GM18858 (cell line): ENCODE results near the gene CRIP3.
"Not testable (repeated sequence)": the region's sequence is repeated elsewhere in the genome, so short reads cannot be mapped to it uniquely, and the experiment has no call there.

ENCODE experiments used
- ATAC-seq: cut with Tn5 transposase; IDR thresholded peaks from one replicate; pipeline ENCODE4 v1.9.1; 2021; ENCODE audit not compliant: unreplicated experiment

CRIP3 gene

DNA sequence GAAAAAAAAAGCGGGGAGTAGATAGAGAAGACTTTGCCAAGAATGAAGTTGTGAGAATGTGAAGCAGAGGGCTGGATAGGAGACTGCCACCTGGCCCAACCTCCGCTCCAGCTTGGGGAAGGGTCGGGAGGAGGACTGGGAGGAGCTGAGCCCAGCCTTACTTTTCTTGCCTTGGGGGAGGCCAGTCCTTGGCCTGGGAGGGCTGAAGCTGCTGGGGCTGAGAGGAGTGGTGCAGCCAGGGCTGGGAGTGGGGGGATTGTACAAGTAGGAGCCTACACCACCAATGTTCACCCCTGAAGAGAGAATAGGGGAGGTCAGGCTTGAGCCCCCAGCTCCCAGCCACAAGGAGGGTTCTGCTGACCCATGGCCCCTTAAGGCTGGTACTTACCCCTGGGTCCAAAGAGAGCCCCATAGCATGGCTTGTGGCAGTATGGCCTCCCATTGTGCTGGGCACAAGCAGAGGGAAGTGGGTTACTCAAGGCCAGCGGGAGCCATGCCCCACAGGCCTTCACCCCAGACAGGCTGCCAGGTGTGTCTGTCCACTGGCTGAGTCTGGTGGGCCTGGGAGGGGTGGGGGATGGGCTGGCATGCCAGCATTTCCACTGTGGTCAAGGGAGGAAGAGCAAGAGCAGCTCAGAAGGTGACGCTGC, 1.1 kb downstream of the CRIP3 start:
- ATAC-seq: no peak

DNA sequence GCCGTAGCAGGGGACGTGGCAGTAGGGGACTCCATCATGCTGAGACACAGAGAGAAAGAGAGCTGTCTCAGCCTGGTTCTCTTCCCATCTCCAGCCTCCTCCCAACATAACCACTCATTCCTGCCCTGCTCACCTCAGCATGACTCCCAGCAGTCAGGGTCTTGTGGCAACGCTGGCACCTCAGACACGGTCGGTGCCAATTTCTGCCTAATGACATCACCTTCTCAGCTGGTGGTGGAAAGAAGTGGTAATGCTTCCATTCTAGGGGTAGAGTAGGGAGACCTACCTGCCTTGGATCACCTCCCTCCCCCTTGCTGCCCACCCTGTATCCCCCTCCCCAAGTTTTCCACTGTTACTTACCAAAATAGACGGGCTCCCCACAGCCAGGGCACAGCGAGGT, 2.5 kb downstream of the CRIP3 start:
- ATAC-seq: no peak

DNA sequence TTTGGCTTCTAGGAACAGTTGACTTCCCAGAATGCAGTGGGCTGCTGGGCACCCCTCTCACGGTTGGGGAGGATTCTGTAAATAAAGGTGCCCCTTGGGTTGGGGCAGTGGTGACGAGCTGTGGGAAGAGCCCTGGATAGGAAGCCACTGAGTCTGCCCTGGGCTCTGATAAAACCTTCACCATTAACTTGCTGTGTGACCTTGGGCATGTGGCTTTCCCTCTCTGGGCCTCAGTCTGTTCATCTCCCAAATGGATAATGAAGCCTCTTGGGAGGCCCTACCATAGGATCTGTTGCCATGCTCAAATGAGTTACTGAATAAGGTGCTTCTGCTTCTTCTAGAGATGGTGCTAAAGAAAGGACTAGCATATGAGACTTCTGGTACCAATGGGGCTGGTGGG, 3.7 kb downstream of the CRIP3 start:
- no peak for ATAC-seq

DNA sequence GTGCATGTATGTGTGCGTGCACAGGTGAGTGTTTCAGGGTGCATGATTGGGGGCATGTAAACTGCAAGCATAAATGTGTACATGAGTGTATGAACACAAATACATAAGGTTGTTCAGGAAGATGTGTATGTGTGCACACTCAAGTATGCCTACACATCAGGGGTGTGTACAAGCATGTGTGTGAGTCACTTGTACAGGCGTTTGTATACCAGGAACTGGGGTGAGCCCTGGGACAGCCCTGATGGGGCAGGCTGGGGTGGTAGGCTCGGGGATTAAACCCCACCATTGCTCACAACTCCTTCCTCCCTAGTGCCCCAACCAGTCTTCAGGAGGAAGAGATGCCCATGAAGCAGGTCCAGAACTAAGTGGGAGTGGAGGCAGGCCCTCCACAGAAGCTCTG, 4.3 kb downstream of the CRIP3 start:
- ATAC-seq: no peak

DNA sequence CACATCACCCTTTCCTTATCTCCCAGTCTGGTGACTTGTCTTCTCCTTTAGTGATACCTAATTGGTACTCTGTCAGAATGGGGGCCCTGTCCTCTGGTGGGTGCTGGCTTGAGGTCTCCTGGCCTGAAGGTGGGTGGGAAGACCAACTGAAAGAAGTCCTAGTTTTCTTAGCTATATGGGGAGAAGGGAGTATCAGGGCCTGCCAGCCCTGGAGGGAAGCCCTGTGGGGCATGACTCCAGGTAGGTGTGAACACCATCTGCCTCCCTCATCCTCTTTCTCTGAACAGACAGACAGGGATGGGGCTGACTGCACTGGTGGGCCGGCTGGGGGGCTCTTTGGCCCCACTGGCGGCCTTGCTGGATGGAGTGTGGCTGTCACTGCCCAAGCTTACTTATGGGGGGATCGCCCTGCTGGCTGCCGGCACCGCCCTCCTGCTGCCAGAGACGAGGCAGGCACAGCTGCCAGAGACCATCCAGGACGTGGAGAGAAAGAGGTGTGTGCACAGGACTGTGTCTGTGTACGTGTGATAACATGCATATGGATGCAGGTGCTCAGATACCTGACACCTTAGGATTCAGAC, 4.8 kb downstream of the CRIP3 start:
- ATAC-seq: no peak

DNA sequence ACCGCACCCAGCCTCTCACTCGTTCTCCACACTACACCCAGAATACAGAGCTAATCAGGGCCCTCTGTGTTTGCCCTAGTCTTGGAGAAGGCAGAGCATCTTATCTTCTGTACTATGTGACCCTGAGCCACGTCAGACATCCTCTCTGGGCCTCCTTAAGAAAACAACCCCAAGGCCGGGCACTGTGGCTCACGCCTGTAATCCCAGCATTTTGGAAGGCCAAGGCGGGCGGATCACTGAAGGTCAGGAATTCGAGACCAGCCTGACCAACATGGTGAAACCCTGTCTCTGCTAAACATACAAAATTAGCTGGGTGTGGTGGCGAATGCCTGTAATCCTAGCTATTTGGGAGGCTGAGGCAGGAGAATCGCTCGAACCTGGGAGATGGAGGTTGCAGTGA, 5.6 kb downstream of the CRIP3 start:
- not testable (repeated sequence) for ATAC-seq

DNA sequence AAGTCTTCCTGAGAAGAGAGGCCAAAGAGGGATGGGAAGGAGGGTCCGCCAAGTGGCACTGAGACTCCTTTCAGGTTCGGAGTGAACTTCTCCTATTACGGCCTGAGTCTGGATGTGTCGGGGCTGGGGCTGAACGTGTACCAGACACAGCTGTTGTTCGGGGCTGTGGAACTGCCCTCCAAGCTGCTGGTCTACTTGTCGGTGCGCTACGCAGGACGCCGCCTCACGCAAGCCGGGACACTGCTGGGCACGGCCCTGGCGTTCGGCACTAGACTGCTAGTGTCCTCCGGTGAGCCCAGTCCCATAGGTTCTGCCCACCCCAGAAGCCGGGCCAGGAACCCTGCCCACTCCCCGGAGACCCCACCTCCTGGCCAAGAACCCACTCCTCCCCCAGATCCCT, 6.5 kb downstream of the CRIP3 start:
- no peak for ATAC-seq

DNA sequence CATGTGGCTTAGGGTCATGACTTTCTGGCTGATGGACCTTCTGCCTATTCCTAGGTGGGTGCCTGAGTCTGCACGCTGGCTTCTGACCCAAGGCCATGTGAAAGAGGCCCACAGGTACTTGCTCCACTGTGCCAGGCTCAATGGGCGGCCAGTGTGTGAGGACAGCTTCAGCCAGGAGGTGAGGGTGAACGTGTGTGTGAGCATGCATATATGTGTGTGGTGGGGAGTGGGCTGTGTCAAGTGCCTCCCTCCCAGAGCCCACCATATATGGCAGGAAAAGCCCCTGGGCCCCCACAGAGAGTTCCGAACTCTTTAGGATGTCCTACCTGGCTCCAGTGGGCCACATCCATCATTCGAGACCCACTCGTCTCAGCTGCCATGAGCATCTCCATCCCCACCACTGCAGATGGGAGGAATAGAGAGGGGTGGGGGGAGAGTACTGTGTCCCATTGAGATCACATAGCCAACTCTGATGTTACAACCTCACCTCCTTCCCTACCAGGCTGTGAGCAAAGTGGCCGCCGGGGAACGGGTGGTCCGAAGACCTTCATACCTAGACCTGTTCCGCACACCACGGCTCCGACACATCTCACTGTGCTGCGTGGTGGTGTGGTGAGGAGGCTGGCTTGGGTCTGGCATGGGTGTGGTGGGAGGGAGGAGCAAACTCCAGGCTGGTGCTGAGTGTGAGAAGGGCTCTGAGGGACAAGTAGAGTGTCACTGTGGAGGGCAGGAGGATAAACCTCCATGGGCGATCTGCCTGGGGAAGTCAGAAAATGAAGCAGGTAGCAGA, 7.3 kb downstream of the CRIP3 start:
- no peak for ATAC-seq

DNA sequence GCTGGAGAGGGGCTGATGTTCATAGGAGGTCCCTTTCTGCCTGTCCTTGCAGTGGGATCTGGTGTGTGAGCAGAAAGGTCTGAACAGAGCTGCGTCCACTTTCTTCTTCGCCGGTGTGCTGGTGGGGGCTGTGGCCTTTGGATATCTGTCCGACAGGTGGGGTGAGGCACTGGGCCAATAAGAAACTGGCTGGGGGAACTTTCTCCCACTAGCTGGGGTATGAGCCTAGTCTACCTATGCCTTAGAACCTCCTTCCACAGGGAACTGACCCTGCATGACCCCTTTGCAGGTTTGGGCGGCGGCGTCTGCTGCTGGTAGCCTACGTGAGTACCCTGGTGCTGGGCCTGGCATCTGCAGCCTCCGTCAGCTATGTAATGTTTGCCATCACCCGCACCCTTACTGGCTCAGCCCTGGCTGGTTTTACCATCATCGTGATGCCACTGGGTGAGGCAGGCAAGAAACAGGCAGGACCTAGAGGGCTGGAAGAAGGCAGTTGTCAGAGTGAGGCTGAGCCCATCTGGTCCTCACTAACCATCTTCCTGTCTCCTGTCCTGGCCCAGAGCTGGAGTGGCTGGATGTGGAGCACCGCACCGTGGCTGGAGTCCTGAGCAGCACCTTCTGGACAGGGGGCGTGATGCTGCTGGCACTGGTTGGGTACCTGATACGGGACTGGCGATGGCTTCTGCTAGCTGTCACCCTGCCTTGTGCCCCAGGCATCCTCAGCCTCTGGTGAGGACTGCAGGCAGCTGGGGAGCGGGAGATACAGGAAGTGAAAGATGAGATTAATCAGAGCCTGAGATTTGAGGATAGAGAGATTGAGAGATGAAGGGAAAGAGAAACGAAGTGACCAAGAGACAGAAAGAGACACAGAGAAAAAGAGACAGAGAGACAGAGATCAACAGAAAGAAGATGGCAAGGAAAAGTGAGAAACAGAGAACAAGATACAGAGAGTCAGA, 9.0 kb downstream of the CRIP3 start:
- no peak for ATAC-seq

DNA sequence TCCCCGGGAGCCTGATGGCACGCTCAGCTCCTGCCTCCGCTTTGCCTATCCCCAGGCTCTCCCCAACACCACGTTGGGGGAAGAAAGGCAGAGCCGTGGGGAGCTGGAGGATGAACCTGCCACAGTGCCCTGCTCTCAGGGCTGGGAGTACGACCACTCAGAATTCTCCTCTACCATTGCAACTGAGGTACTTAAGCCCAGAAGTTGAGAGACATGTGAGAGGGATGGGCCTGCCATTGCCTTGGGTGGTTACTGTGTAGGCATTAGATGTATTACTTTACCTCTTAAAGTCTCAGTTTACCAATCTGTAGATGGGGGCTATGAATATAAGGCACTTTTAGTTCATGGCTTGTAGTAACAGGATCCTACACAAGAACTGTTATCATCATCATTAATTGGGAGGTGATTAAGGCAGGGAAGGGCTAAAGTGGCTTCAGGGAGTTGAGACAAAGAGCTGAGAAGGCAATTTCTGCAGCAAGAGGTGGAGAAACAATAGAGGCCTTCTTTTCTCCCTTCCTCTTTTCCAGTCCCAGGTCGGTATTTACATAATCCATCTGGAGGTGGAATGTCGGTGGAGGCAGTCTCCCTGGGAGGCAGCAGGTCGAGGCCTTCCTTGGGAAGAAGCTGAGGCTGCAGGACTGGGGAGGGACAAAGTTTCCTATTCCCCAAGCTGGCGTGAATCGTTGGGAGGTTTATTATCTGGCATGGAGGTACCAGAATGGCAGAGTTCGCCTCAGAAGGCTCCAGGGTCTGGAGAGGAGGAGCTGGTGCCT, 9.9 kb downstream of the CRIP3 start:
- no peak for ATAC-seq

DNA sequence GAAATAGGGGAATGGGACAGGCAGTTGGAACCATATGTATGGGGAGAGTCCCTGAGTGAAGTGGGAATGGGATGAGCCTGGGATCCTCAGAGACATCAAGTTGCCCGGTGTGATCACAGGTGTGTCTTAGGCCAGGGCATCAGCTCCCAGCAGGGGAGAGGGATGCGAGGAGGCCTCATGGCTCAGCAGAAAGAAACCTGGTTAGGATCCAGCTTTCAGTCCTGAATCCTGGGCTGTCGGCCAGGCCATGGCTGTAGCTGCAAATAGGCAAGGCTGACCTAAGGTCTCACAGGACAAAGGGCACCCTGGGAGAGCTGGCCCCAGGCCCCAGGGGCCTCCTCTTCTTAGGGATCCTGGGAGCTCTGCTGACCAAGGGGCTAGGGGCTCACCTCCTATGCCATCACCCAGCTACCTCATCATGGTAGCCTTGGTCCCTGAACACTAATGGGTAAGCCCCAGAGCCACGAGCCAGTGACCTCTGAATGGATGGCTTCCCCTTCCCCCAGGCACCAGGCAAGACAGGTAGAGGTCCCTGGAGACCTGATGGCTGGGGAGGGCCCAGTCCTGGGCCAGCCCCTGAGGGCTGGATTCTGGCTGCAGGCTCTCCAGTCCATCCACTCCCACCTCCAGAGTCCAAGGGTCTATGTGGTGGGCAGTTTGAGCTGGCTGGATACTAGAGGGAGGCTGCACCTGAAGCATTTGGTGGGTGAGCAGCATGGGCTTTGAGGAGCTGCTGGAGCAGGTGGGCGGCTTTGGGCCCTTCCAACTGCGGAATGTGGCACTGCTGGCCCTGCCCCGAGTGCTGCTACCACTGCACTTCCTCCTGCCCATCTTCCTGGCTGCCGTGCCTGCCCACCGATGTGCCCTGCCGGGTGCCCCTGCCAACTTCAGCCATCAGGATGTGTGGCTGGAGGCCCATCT, 10.7 kb downstream of the CRIP3 start, which contains the start of gene SLC22A7:
Gene SLC22A7 (plus strand): TSS at position 617 of the 921 bp plus-strand sequence. CDS start 99 bp downstream, at position 716.
- ATAC-seq: no peak

DNA sequence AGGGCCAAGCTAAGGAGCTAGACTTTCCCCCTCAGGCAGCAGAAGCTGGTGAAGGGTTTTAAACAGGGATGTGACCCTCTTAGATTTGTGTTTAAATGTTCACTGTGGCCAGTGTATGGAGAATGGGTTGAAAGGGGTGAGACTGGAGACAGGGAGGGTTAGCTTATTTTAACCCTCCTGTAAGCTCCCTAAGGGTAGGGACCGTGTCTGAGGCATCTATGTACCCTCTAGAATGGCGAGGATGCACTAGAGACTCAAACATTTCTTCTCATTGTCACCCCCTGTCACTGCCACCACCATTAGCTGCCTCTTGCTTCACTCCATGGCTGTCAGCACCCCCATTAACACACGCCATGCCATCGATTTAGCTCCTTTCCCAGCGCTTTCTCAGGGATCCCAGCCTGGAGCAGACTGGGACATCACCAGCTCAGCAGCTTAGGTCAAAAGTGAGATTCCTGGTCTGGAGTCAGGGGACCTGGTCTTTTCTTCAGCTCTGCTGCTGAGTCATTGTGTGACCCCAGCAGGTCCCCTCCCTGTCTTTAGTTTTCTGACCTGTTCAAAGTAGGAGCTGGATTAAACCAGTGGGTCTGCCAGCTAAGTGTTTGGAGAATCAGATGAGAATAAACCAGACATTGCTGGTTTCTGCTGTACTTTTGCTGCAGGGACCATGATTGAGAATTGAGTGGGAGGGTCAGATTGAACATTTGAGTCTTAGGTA, 11.7 kb downstream of the CRIP3 start:
- ATAC-seq: no peak

DNA sequence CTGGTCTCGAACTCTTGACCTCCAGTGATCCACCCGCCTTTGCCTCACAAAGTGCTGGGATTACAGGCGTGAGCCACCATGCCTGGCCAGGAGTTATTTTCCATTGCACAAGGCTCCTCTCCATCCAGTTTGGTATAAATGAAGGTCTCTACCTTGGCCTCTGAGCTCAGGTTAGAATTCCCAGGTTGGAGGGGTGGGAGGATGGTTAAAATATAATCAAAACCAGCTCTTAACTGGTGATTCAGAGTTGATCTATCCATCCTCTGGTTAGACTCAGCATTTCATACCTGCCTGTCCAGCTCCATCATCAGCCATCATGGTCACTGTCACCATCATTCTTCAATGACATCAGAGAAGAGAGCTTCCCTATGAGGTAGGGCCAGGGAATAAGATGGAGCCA, 13.2 kb downstream of the CRIP3 start:
- ATAC-seq: no peak

DNA sequence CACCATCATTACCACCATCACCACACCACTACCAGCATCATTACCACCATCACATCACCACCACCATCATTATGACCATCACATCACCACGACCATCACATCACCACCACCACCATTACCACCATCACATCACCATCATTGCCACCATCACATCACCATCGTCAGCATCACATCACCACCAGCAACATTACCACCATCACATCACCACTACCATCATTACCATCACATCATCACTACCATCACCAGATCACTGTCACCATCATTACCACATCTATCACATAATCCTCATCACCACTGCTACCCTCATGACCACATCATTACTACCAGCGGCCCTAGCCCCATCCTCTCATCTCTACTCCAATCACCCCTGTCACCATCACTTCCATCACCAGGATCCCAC, 14.1 kb downstream of the CRIP3 start:
- no peak for ATAC-seq

DNA sequence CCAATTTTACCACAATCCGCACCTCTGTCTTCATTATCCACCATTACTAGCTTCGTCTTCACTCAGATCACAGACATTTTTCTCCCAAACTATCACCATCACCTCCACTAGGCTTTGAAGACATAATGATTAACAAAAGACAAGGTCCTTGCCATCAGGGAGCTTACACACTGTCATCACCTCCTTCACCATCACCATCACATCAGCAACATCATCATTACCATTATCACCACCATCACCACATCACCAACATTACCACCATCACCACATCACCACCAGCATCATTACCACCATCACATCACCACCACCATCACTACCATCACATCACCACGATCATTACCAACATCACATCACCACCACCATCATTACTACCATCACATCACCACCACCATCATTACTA, 14.9 kb downstream of the CRIP3 start:
- no peak for ATAC-seq

DNA sequence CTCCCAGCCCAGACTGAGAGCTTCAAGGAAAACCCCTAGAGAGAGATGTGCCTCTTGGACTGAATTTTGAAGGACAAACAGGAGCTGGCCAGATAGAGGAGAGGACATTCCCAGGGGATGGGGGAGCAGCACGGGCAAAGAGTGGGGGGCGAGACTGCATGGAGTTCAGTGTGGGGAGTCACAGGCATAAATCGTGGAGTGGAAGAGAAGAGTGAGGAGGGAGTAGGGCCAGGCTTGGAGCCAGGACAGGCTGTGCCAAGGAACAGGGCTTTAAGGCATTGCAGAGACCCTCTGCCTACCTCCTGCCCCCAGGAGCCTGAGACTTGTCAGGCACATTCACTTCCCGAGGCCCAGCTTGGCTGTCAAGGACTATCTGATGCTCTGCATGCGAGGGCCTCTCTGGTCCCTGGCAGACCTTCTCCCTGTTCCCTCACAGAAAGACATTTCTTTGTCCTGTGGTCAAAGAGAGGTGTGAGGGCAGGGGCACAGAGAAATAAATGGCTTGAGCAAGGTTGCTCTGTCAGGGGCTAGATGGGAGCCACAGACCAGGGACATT, 15.8 kb downstream of the CRIP3 start:
- ATAC-seq: no peak

DNA sequence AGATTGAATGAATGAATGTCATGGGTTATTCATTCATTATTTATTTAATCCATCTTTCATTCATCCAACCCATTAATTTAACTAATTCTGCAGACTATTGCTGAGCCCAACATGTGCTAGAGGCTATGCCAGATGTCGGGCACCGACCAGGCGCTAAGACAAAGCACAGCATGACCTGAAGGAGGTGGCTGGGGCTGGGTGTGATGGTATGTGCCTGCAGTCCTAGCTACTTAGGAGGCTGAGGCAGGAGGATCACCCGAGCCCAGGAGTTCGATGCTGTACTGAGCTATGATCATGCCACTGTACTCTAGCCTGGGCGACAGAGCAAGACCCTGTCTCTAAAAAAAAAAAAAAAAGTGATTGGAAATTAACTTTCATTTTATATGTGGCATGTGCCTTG, 16.3 kb downstream of the CRIP3 start:
- ATAC-seq: no peak

DNA sequence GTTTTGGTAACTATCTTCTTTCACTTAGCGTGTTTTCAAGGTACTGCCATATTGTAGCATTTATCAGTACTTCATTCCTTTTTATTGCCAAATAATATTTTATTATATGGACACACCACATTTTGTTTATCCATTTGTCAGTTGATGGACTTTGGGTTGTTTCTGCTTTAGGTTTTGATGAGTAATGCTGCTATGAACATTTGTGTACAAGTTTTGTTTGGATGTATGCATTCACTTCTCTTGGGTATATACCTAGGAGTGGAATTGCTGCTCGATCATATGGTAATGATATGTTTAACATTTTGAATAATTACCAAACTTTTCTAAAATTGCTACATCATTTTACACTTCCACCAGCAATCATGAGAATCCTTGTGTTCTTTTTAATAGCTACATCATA, 16.9 kb downstream of the CRIP3 start:
- ATAC-seq: no peak
